ENCODE data around the gene CD24.
"Not testable (repeated sequence)": the region's sequence is repeated elsewhere in the genome, so short reads cannot be mapped to it uniquely, and the experiment has no call there.

Gene CD24, protein sequence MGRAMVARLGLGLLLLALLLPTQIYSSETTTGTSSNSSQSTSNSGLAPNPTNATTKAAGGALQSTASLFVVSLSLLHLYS

GRCh38 chr6:106974336-106974998, at the start of gene CD24:
Gene CD24, minus strand, starts transcription at chr6:106974729. Its CDS starts 83 bp downstream, at chr6:106974646.
- DNase-seq, result peak; percentile 70

GRCh38 chr6:107021446-107022185, 47.1 kb upstream of the CD24 start:
- no peak for DNase-seq

- no peak for DNase-seq
These were observed 45.7 kb upstream of the CD24 start for GRCh38 chr6:107020239-107020638.

DNA sequence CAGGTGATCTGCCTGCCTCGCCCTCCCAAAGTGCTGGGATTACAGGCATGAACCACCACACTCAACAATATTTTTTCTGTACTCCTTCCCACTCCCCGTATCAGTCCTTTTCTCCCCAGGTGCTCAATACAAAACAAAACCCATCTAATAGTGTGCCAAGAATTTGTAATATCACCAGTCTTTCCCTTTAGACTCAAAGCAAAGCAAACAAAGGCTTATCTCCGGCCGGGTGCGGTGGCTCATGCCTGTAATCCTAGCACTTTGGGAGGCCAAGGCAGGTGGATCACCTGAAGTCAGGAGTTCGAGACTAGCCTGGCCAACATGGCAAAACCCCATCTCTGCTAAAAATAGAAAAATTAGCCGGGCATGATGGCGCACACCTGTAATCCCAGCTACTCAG, 45.1 kb upstream of the CD24 start:
- not testable (repeated sequence) for DNase-seq

DNA sequence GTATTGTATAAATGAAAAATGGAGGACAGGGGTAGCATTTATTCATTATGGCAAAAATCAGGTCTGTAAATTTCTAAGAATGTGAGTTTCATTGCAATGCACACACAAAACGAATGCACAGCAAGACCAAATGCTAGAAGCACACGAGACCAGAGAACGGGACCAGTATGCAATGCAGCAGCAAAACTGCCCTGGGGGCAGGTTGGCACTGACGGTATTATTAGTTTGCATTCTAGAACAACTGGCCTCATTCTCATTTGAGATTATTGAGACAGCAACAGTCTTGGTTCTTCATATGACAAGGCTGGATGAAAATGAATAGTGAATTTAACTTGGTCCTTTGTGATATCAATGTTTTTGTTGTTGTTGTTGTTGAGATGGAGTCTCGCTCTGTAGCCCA, 44.5 kb upstream of the CD24 start:
- no peak for DNase-seq

- no peak for DNase-seq
These were observed 35.0 kb upstream of the CD24 start for GRCh38 chr6:107009499-107009898.

GRCh38 chr6:106997392-106998158, 23.0 kb upstream of the CD24 start:
- DNase-seq, result peak; percentile 63

- DNase-seq, result no peak
These were observed 21.1 kb upstream of the CD24 start for GRCh38 chr6:106995640-106996039.

GRCh38 chr6:106989737-106990136, 15.2 kb upstream of the CD24 start:
- DNase-seq, result not testable (repeated sequence)

DNA sequence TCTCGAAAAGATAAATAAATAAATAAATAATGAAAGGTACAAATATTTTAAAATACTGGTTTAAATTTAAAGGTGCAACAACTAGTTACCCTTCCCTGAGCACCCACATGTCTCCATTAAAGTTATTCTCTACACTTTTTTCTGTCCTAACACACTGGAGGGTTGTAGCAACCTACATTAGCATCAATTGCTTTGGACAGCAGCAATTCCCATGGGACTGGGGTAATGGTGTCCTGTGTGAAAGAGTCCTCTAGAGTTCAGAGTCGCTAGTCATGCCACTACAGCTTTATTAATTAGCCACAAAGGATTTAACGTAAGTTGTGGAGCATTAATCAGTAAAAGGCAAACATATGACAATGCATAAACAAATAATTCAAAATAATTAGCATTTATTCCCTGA, 14.1 kb upstream of the CD24 start:
- DNase-seq, result no peak

GRCh38 chr6:106981926-106982325, 7.4 kb upstream of the CD24 start:
- no peak for DNase-seq

DNA sequence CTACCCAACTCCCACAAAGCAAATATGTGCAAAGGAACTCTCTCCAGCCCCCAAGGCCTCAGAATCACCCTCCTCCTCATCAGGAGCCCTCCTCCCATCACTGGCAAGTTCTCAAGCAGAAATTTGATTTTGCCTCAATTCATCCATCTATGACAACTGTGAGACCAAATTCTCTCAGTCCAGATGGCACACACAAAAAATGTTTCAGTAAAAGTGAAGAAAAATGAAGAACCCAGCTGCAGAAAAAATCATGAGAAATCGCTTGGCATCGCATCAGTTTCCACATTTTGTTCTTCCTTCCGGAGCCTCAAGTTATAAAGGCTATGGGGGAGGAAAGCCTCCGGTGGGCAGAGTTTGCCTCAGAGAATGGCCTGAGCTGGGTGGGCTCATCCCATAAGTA, 6.4 kb upstream of the CD24 start:
- no peak for DNase-seq

DNA sequence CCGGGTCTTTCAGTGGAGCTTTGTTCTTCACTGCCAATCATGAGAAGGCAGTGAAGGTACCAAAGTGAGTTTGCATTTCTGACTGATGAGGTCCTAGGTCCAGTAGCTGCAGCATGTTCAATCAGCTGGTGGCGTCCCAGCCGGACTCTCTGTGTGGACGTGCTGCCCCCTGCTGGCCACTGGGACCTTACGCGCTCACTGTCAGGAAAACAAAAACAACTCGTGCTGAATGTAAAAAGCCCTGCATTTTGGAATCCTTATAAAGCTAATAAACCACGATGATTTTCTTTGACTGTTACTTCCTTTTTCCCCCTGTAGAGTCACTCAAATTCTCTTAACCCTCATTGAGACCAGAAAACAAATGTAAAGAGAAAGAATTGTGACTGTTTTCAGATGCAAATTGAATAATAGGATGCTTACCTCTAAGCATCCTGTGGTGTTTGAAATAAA, 4.9 kb upstream of the CD24 start:
- peak; percentile 75 for DNase-seq

DNA sequence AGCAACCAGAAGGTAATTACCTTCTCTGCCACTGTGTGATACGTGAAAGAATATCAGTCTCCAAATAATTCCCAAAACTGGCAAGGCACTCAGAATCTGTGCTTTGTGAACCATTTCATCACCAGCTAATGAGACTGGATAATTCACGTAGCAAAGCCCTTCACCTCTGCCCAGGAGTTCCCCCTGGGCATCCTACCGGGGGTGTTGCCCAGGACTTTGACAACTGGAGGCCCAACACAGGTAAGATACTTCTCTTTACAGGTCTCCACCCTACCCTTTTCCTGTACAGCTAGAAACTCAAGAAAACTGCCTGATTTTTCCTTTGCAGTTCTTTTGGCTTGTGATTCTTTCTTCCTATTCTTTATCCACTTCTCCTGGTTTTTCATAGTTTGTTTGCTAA, 2.7 kb upstream of the CD24 start:
- DNase-seq, result no peak

DNA sequence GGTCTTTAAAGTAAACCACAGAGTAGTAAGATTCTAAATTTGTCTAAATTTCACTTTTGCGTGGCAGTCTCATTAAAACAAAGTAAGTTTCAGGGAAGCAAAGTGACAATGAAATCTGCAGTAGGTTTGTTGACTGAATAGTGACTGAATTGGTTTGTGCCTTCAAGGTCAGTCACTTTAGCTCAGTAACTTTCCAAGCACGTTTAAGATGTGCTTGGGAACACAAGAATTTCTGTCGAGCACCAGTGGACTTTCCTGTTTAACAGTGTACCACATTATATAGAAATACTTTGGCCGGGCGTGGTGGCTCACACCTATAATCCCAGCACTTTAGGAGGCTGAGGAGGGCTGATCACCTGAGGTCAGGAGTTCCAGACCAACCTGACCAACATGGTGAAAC, 1.7 kb upstream of the CD24 start:
- DNase-seq, result no peak

- DNase-seq, result no peak
These were observed 1.2 kb upstream of the CD24 start for GRCh38 chr6:106975738-106976064.

GRCh38 chr6:106974999-106975737, 639 bp upstream of the CD24 start:
- no peak for DNase-seq

GRCh38 chr6:106973836-106974335, 643 bp downstream of the CD24 start:
- DNase-seq, result peak; percentile 56

- peak; percentile 53 for DNase-seq
These were observed 1.3 kb downstream of the CD24 start for GRCh38 chr6:106973018-106973835.

DNA sequence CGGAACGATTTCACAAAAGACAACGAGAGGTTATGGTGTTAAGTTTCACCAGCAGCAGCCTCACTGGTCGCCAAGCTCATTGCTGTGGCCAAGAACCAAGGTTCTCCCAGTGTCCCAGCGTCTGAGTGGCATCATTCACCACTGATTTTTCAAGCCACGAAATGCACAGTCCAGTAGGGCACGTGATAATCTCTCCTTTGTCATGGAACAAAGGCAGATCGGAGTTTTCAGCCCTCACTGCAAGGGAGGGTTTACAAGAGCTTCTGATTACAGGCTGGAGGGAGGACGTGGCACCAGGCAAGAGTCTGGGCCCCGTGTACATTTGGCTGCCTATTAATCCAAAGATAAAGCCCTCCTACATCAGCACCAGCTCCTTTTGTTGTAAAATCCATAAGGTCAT, 2.0 kb downstream of the CD24 start:
- peak; percentile 45 for DNase-seq

DNA sequence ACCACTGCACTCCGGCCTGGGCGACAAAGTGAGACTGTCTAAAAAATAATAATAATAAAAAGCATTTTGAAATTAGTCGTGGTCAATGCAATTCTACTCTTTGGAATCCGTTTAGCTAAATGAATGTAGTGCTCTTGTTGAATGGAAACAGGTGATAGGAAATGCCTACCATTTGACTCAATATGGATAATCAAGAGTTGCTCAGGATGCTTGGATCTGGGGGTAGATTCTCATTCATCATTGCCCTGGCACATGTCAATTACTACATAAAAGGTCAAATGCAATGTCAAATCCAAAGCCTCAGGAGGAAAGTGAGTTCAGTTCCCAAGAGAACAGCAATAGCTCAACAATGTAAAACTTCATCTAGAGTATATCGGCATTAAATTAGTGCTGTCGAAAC, 3.8 kb downstream of the CD24 start:
- not testable (repeated sequence) for DNase-seq

Measured in NCI-H1436 (cell line).